ENCODE data around the gene MUC12. TPM values are rescaled to one million over a fixed set of nuclear protein-coding genes. Genes with fewer than 3 reads are reported as not detected.
"Not testable (repeated sequence)": the region's sequence is repeated elsewhere in the genome, so short reads cannot be mapped to it uniquely, and the experiment has no call there.

Gene MUC12
- total and polyA plus RNA-seq, 9 of the 15 experiments (the other 6 are each of a cell fraction or from before 2014, with no cell fraction given): 0.23 to 1.2 (median 0.79) TPM; not detected in 1

GRCh38 chr7:100985033-100985797 lies 15.8 kb downstream of the MUC12 start:
- DNase-seq (ENCODE audit: extremely low read depth in 1 of 4, low spot score in 3 of 4); in situ Hi-C loops (cut with MboI); H3K4me3 ChIP-seq; H4K20me1 ChIP-seq (replicated peaks; ENCODE audit: control insufficient read depth, insufficient read depth, low read length); H3K36me3 ChIP-seq (ENCODE audit: control insufficient read depth, insufficient read depth, low read length); H3K4me2 ChIP-seq (ENCODE audit: insufficient read depth, low read length); H3K9me3 ChIP-seq (replicated peaks; ENCODE audit: control insufficient read depth, insufficient read depth, low read depth, low read length); ATAC-seq; POLR2A ChIA-PET; FAIRE-seq; H3K79me2 ChIP-seq (ENCODE audit: control insufficient read depth, insufficient read depth, low read length); H3K27ac ChIP-seq (ENCODE audit: extremely low read depth, low read depth, low read length); H3K9me1 ChIP-seq (ENCODE audit: control insufficient read depth, insufficient read depth, low read length); CTCF ChIA-PET (ENCODE audit: low intra/inter-chr PET ratio); intact Hi-C loops (cut with micrococcal nuclease); H3K4me1 ChIP-seq (replicated peaks in 1 of 2; ENCODE audit: control insufficient read depth in 2 of 2, insufficient read depth in 2 of 2, low read length in 2 of 2); H2AFZ ChIP-seq (ENCODE audit: low read depth, low read length); H3K9ac ChIP-seq (ENCODE audit: insufficient read depth in 1 of 2, low read depth in 2 of 2, low read length in 2 of 2); BruUV-seq (replicated peaks); TF ChIP-seq ZNF740 (CRISPR knock-in tag; IDR thresholded peaks at IDR 0.05); ATF3 (CRISPR knock-in tag; conservative IDR thresholded peaks at IDR 0.05): not testable (repeated sequence)
- peaks cover 19 to 44% of the 10 kb centered on the region in 2 experiments for H3K27me3 ChIP-seq (ENCODE audit: control insufficient read depth in 2 of 2, insufficient read depth in 2 of 2, low read length in 2 of 2)
- WGBS (ENCODE audit: insufficient coverage, low coverage, missing lambda C conversion rate): 3% methylated on average over 4 of the region's 4 CpGs
- TF ChIP-seq ZNF740 (tag; IDR thresholded peaks at IDR 0.05) (0 out of 4 replicates have a peak, but pooled peaks of 1 of the 2 experiments have one; percentile 22), ATF3 (IDR thresholded peaks at IDR 0.05) (peak; percentile 22; the same call in 1 of the 2 replicates)

Data from K562 (cell line).